ENCODE data around the gene SCAP. TPM values are rescaled to one million over a fixed set of nuclear protein-coding genes. Genes with fewer than 3 reads are reported as not detected.
A peak's percentile ranks its signal among the peaks of the same experiment; 100 is the strongest.

SCAP gene
- total RNA-seq, 2 experiments from 2014 or later = 58.3 to 60.3 TPM

- Mint-ChIP-seq H3K4me3 (no peak overlapping the region), H3K9me3 (no peaks in the 10 kb centered on the region), H3K27ac (peak overlapping the region; percentile 61), H3K4me1 (ENCODE audit: low read depth) (peaks cover 37% of the 10 kb centered on the region), H3K36me3 (ENCODE audit: low read depth) (peaks cover 39% of the 10 kb centered on the region), H3K27me3 (no peaks in the 10 kb centered on the region)
- intact Hi-C loops (cut with DNase I, micrococcal nuclease) = no loop called here
- H3K9me3 ChIP-seq (ENCODE audit: control insufficient read depth in 1 of 2, insufficient read depth in 1 of 2, low read length in 2 of 2) = no peaks in the 10 kb centered on the region
- no peak overlapping the region for H3K4me3 ChIP-seq (ENCODE audit: low read length)
- peaks cover 10% of the 10 kb centered on the region for H3K4me1 ChIP-seq (ENCODE audit: insufficient read depth, low read length)
- H3K36me3 ChIP-seq (ENCODE audit: insufficient read depth, low read length) = peaks cover 38% of the 10 kb centered on the region
- no peak for ATAC-seq (ENCODE audit: poor library complexity)
- no peaks in the 10 kb centered on the region for H3K27me3 ChIP-seq (ENCODE audit: control insufficient read depth in 1 of 2, insufficient read depth in 2 of 2, low read length in 2 of 2)
- CTCF ChIA-PET = no interaction called here
- TF ChIP-seq, protein P1, sequence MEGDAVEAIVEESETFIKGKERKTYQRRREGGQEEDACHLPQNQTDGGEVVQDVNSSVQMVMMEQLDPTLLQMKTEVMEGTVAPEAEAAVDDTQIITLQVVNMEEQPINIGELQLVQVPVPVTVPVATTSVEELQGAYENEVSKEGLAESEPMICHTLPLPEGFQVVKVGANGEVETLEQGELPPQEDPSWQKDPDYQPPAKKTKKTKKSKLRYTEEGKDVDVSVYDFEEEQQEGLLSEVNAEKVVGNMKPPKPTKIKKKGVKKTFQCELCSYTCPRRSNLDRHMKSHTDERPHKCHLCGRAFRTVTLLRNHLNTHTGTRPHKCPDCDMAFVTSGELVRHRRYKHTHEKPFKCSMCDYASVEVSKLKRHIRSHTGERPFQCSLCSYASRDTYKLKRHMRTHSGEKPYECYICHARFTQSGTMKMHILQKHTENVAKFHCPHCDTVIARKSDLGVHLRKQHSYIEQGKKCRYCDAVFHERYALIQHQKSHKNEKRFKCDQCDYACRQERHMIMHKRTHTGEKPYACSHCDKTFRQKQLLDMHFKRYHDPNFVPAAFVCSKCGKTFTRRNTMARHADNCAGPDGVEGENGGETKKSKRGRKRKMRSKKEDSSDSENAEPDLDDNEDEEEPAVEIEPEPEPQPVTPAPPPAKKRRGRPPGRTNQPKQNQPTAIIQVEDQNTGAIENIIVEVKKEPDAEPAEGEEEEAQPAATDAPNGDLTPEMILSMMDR (IDR thresholded peaks at IDR 0.05) = no peak
- no peak for DNase-seq
- POLR2A ChIA-PET = no interaction called here
- no peak overlapping the region for H3K27ac ChIP-seq (ENCODE audit: low read depth in 1 of 2, low read length in 2 of 2)
These were observed 80.9 kb downstream of the SCAP start for GRCh38 chr3:47394881-47395280.

DNA sequence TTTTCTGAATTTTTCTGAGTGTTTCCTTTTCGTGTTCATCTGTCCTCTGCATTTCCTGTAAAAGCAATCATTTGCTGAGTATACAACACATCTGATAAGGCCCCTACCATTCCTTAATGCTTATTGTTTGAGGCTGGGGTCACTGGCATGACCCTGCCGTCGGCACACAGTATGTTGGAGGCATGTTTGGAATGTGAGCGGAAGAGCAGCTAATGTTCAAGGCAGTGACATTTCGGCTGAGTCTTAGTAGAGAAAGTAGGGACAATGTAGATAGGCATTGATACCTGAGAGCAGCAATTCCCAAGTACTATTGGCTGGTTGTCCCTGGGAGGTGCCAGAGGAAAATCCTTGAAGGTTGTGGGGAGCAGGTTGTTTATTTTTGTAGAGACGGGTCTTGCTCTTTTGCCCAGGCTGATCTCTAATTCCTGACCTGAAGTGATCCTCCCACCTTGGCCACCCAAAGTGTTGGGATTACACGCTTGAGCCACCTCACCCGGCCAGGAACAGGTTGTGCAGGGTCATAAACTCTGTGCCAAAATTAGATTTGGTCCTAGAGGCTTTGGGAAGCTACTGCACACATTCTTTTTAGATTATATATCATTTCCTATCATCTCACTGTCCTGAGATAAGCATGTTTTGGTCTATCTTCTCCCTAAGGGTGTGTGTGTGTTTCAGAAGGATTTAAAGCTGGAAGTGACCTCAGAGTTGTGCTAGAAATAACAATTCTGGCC is 81.4 kb downstream of the SCAP start:
- POLR2A ChIA-PET = no interaction called here
- Mint-ChIP-seq H3K36me3 (ENCODE audit: low read depth) (peaks cover 34% of the 10 kb centered on the region), H3K4me1 (ENCODE audit: low read depth) (peaks cover 37% of the 10 kb centered on the region), H3K27me3 (no peaks in the 10 kb centered on the region), H3K4me3 (no peak overlapping the region), H3K9me3 (no peaks in the 10 kb centered on the region), H3K27ac (peak overlapping the region; percentile 61)
- Histone ChIP-seq H3K27me3 (ENCODE audit: control insufficient read depth in 1 of 2, insufficient read depth in 2 of 2, low read length in 2 of 2) (no peaks in the 10 kb centered on the region), H3K9me3 (ENCODE audit: control insufficient read depth in 1 of 2, insufficient read depth in 1 of 2, low read length in 2 of 2) (no peaks in the 10 kb centered on the region), H3K4me1 (ENCODE audit: insufficient read depth, low read length) (peaks cover 10% of the 10 kb centered on the region), H3K36me3 (ENCODE audit: insufficient read depth, low read length) (peaks cover 33% of the 10 kb centered on the region), H3K4me3 (ENCODE audit: low read length) (no peak overlapping the region), H3K27ac (ENCODE audit: low read depth in 1 of 2, low read length in 2 of 2) (no peak overlapping the region)
- TF ChIP-seq, protein P1 (IDR thresholded peaks at IDR 0.05) = no peak
- CTCF ChIA-PET = no interaction called here
- intact Hi-C loops (cut with DNase I, micrococcal nuclease) = no loop called here
- ATAC-seq (ENCODE audit: poor library complexity) (no peak), DNase-seq (no peak)

- Mint-ChIP-seq H3K36me3 (ENCODE audit: low read depth) (peaks cover 24% of the 10 kb centered on the region), H3K4me3 (no peak overlapping the region), H3K27ac (no peak overlapping the region), H3K27me3 (no peaks in the 10 kb centered on the region), H3K4me1 (ENCODE audit: low read depth) (peaks cover 37% of the 10 kb centered on the region), H3K9me3 (no peaks in the 10 kb centered on the region)
- peaks cover 26% of the 10 kb centered on the region for H3K36me3 ChIP-seq (ENCODE audit: insufficient read depth, low read length)
- no peaks in the 10 kb centered on the region for H3K9me3 ChIP-seq (ENCODE audit: control insufficient read depth in 1 of 2, insufficient read depth in 1 of 2, low read length in 2 of 2)
- POLR2A ChIA-PET = interaction anchor here (0.9 kb wide), 1 partner anchor 702 kb away, joined by 3 read pairs; no protein-coding TSS in a partner anchor
- DNase-seq (no peak), ATAC-seq (ENCODE audit: poor library complexity) (no peak)
- CTCF ChIA-PET = no interaction called here
- intact Hi-C loops (cut with DNase I, micrococcal nuclease) = no loop called here
- H3K27me3 ChIP-seq (ENCODE audit: control insufficient read depth in 1 of 2, insufficient read depth in 2 of 2, low read length in 2 of 2) = no peaks in the 10 kb centered on the region
- TF ChIP-seq, protein P1 (IDR thresholded peaks at IDR 0.05) = no peak
- H3K4me1 ChIP-seq (ENCODE audit: insufficient read depth, low read length) = peaks cover 10% of the 10 kb centered on the region
- no peak overlapping the region for H3K27ac ChIP-seq (ENCODE audit: low read depth in 1 of 2, low read length in 2 of 2)
- no peak overlapping the region for H3K4me3 ChIP-seq (ENCODE audit: low read length)
These were observed 82.8 kb downstream of the SCAP start for GRCh38 chr3:47392933-47393332.

All from CD4-positive, alpha-beta T cell (primary cell).